ENCODE measurements around the gene PRKN. TPM values are rescaled to one million over a fixed set of nuclear protein-coding genes. Genes with fewer than 3 reads are reported as not detected.

PRKN gene
- total RNA-seq, 1 experiment from 2014 or later = not detected

DNA sequence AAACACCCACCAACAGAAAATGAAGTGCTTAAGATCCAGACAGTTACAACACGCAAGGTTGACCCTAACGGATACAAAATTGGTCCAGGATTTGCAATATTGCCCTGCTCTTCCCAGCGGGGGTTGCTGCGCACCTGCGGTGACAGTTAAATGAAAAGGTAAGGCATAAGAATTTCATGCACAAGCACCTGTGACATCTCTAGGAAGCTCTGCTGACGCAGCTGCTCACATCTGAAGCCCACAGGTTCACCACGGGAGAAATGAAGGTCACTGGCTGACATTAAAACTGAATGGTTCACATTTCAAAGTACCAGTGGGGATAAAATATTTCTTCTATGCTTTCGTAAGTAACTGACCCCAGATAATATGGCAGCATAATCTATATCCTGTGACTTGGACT lies 764.4 kb downstream of the PRKN start:
- no peak for DNase-seq (ENCODE audit: low read depth)

GRCh38 chr6:161961796-161962195 lies 765.8 kb downstream of the PRKN start:
- DNase-seq (ENCODE audit: low read depth) = no peak

DNA sequence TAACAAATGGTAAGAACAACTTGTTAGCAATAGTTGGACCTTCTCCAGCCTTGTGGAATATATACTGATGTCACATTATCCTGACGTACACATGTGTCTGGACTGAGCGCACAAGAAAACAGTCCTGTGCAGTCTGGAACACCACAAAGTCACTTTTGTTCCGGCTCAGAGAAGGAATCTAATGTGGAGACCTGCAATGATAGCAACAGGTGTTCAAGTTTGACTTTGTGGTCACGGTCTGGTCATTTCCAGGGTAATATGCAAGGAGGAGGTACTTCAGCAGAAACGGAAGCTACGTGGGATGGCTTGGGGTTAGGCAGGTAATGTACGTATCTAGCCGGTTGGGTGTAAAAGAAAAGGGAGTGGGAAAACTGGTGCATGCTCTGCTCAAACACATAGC lies 766.5 kb downstream of the PRKN start:
- DNase-seq (ENCODE audit: low read depth) = no peak

DNA sequence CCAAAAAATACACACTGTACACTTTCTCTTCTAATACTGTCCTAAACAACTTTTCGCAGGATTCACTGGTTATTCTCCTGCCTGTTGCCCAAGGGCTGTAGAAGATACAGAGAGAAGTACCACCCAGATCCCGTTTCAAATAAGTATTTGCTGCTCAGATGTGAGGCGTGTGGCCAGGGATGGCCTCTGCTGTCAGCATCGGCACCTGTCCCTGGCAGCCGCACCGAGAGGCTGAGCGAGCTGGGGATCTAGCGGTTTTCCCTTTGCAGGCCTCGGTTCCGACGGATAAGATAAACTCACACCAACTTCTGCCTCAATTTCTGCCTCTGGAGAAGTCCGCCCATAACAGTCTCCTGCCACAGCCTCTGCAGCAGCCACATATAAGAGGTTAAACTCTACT lies 768.5 kb downstream of the PRKN start:
- no peak for DNase-seq (ENCODE audit: low read depth)

DNA sequence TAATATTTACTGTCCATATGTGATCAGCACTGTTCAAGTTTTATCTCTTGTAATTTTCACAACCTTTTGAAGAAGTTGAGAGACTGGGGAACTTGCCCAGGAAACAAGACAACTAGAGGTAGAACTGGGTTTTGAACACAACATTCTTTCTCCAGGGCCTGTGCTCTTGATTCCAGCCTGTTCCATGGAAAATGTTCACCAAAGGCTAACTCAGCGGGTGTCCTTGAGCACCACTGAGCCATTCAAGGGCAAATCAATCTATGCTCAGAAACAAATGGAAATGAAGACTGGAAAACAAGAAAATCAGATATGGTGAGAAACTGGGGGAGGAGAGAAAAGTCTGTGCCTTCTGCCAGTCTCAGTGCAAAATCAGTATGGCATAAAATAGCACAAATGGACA lies 771.5 kb downstream of the PRKN start:
- no peak for DNase-seq (ENCODE audit: low read depth)

- no peak for DNase-seq (ENCODE audit: low read depth)
Measured at GRCh38 chr6:161954699-161955276, 772.8 kb downstream of the PRKN start.

DNA sequence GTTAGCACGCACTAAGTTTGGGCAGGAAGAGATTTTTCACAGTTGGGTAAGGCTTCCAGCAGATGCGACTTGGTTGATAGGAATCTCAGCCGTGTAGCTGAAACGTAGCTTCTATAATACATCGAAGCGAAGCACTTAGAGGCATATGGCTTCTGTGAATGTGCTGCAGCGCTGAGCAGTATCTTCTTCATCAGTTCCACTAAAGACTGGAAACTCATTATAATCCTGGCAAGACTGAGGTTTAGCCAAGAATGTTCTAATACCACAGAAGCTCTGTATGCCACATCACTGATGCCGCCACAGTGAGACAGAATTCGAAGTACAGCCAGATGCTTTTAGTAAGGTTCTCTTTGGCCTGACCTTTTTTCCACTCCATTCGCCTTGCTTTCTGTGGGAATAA lies 773.5 kb downstream of the PRKN start:
- DNase-seq (ENCODE audit: low read depth) = no peak

DNA sequence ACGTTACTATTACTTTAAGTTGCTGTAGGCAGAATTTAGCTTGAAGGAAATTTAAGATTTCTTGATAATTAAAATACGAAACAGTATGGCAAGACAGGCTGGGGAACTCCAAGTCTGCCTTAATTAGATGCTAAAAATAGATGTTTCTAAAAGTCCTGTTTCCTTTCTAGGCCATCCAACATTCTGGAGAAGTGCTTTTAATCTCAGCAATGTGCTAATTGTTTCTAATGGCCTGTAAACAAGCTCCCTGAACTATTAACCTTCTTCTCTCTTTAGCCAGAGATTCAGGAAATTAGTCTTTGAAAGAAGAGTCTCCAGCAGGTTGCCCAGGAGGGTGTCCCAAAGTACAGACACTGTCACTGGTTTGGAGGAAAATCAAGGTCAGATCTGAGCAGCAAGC lies 776.4 kb downstream of the PRKN start:
- no peak for DNase-seq (ENCODE audit: low read depth)

GRCh38 chr6:161949531-161949930 lies 778.0 kb downstream of the PRKN start:
- no peak for DNase-seq (ENCODE audit: low read depth)

DNA sequence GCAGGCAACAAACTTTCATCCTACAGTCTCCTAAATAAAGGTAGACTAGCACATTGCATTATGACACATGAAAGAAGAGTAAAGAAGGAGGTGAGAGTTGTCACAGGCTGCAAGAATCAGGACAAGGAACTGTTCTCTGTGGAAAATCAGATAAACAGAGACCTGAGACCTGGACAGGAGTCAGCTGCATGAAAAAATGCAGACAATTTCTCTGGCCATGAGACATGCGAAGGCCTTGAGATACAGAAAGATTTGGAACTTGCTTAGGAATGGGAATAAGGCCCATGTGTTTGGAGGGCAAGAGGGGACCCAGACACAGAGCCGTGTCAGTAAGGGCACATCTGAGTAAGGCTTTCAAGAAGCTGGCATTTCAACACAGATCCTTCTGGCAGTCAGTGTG lies 779.1 kb downstream of the PRKN start:
- DNase-seq (ENCODE audit: low read depth) = no peak

GRCh38 chr6:161947371-161947770 lies 780.2 kb downstream of the PRKN start:
- DNase-seq (ENCODE audit: low read depth) = no peak

DNA sequence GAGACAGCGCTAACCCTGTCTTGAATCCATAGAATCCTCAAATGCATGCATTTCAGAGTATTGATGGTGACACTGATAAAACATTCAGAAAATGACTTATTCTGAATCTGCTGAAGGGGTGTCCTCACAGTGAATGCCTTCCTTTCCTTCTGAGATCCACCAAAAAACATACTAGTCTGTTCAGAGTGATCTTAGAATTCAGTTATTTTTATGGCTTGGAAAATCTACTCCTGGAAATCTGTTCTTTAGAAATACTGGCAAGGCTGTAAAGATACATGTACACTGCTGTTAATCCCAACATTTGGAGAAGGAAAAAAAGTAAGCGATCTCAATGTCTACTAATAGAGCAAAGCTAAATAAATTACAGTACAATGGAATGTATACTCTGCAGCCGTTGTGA lies 781.1 kb downstream of the PRKN start:
- DNase-seq (ENCODE audit: low read depth) = no peak

DNA sequence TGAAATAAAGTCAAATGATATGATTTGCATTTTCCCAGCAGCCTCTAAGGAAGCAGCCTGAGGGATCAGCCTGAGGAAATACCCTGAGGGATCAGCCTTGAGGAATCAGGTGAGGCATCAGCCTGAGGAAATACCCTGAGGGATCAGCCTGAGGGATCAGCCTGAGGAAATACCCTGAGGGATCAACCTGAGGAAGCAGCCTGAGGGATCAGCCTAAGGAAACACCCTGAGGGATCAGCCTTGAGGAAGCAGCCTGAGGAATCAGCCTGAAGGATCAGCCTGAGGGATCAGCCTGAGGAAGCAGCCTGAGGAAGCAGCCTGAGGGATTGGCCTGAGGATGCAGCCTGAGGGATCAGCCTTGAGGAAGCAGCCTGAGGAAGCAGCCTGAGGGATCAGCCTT lies 784.0 kb downstream of the PRKN start:
- no peak for DNase-seq (ENCODE audit: low read depth)

DNA sequence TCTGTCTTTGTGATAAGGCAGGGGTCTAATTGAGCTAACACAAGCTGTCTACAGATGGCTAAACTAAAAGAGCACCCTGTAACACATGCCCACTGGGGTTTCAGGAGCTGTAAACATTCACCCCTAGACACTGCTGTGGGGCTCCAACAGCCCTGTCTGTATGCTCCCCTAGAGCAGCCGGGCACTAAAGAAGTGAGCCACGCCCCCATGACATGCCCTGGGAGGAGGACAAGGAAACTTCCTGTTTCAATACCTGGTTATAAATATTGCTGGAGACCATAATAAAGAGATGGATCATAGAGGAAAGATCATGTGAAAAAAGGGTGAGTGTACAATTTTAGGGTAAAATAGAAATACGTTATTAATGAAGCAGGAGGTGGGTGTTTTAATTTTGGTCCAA lies 786.0 kb downstream of the PRKN start:
- DNase-seq (ENCODE audit: low read depth) = no peak

GRCh38 chr6:161940519-161940918 lies 787.0 kb downstream of the PRKN start:
- no peak for DNase-seq (ENCODE audit: low read depth)

GRCh38 chr6:161926324-161926723 lies 801.2 kb downstream of the PRKN start:
- DNase-seq (ENCODE audit: low read depth) = no peak

- no peak for DNase-seq (ENCODE audit: low read depth)
Measured at GRCh38 chr6:161924516-161925116, 803.0 kb downstream of the PRKN start.

DNA sequence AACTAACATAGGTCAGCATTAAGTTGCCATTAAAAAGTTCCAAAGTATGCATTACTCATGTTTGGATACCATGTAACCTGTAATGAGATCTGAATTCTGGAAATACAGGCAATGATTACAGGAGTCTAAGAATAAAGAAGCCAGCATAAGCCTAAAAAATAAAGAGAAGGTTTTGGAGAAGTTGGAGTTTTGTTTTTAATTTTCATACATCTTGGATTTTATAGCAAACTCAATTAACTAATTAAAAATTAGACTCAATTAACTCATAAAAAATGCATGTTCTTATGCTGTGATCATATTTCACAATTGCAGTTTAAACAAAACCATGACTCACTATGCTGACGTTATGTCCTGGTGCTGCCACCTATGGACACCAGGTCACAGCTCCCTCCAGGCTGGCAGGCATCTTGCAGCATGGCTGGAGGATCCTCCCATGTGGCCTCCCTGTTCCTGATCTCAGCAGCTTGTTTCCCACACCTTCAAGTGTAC lies 804.9 kb downstream of the PRKN start:
- DNase-seq (ENCODE audit: low read depth) = peak; percentile 30

GRCh38 chr6:161921602-161922395 lies 805.8 kb downstream of the PRKN start:
- DNase-seq (ENCODE audit: low read depth) = no peak

- DNase-seq (ENCODE audit: low read depth) = no peak
Measured at GRCh38 chr6:161919691-161920090, 807.9 kb downstream of the PRKN start.

GRCh38 chr6:161918628-161919205 lies 808.8 kb downstream of the PRKN start:
- DNase-seq (ENCODE audit: low read depth) = no peak

GRCh38 chr6:161918109-161918531 lies 809.4 kb downstream of the PRKN start:
- peak; percentile 12 for DNase-seq (ENCODE audit: low read depth)

DNA sequence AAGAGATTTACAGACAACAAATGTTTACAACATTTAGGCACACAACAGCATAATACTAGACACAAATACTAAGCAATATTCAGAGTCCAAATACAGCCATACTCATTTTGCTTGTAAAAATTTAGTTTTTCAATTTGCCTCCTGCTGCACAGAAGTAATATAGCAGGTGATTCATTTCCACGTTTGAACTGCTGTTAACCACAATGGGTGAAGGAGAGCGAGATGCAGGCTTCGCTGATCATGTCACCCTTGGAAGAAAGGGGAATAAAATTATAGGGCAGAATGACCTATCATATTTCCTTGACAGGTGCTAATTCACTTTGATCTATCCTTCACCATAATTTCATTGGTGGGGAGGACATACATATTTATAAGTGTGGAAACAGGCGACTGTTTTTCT lies 809.9 kb downstream of the PRKN start:
- no peak for DNase-seq (ENCODE audit: low read depth)
